ENCODE results near the gene PCDH7. TPM values are rescaled to one million over a fixed set of nuclear protein-coding genes. Genes with fewer than 3 reads are reported as not detected.

Gene PCDH7
- total RNA-seq, 1 donor from 2014 or later, result 72.3 TPM

DNA sequence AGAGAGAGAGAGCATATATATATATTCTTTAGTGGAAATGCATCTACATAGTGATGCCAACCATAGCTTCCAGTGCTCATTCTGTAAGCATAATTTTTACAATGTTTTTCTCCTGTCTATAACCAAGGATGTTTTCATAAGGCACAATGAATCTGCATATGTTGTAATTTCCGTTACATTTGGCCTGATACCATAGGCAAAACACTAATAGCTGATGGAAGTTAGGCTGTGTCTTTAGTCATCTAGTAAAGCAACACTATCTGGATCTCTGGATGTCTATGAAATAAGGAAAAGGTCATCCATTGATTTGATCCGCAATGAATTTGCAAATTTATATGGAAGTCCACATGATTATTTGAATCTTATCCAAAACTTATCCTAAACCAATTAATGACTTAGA is 8.1 kb downstream of the PCDH7 start:
- Mint-ChIP-seq H3K4me1 (ENCODE audit: low read depth) (peaks cover 55% of the 10 kb centered on the region), H3K36me3 (ENCODE audit: low read depth) (peaks cover 3% of the 10 kb centered on the region), H3K27ac (ENCODE audit: unreplicated experiment) (peak overlapping the region; percentile 51), H3K27me3 (ENCODE audit: low read depth) (no peaks in the 10 kb centered on the region), H3K4me3 (ENCODE audit: unreplicated experiment) (no peak overlapping the region), H3K9me3 (ENCODE audit: low read depth) (no peaks in the 10 kb centered on the region)
- TF ChIP-seq, protein P1, sequence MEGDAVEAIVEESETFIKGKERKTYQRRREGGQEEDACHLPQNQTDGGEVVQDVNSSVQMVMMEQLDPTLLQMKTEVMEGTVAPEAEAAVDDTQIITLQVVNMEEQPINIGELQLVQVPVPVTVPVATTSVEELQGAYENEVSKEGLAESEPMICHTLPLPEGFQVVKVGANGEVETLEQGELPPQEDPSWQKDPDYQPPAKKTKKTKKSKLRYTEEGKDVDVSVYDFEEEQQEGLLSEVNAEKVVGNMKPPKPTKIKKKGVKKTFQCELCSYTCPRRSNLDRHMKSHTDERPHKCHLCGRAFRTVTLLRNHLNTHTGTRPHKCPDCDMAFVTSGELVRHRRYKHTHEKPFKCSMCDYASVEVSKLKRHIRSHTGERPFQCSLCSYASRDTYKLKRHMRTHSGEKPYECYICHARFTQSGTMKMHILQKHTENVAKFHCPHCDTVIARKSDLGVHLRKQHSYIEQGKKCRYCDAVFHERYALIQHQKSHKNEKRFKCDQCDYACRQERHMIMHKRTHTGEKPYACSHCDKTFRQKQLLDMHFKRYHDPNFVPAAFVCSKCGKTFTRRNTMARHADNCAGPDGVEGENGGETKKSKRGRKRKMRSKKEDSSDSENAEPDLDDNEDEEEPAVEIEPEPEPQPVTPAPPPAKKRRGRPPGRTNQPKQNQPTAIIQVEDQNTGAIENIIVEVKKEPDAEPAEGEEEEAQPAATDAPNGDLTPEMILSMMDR (IDR thresholded peaks at IDR 0.05), result no peak
- DNase-seq (ENCODE audit: low spot score), result no peak

DNA sequence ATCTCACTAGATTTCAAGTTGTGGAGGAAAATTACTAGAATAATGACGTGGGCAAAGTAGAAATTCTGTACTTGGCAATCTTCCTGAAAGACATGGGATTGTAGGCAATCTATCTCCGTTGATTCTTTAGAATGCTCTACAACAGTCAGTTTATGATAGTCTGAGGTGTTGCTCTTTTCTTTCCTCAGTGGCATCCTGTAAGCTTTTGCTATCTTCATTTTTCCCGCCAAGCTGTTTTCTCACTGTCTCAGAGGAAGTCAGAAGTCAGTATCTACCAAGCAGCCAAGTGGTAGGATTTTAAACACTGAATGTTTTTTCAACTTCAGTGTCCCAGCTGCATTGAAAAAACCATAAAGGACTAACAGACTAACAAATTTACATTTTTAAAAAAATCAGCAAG is 23.7 kb downstream of the PCDH7 start:
- H3K4me1 Mint-ChIP-seq (ENCODE audit: low read depth), result peaks cover 50% of the 10 kb centered on the region
- H3K36me3 Mint-ChIP-seq (ENCODE audit: low read depth), result no peaks in the 10 kb centered on the region
- TF ChIP-seq, protein P1 (IDR thresholded peaks at IDR 0.05), result no peak
- H3K9me3 Mint-ChIP-seq (ENCODE audit: low read depth), result no peaks in the 10 kb centered on the region
- peak overlapping the region; percentile 95 for H3K27ac Mint-ChIP-seq (ENCODE audit: unreplicated experiment)
- no peak overlapping the region for H3K4me3 Mint-ChIP-seq (ENCODE audit: unreplicated experiment)
- H3K27me3 Mint-ChIP-seq (ENCODE audit: low read depth), result no peaks in the 10 kb centered on the region
- no peak for DNase-seq (ENCODE audit: low spot score)

- no peaks in the 10 kb centered on the region for H3K9me3 Mint-ChIP-seq (ENCODE audit: low read depth)
- TF ChIP-seq, protein P1 (IDR thresholded peaks at IDR 0.05), result peak; percentile 3
- DNase-seq (ENCODE audit: low spot score), result no peak
- H3K27ac Mint-ChIP-seq (ENCODE audit: unreplicated experiment), result peak overlapping the region; percentile 95
- no peaks in the 10 kb centered on the region for H3K36me3 Mint-ChIP-seq (ENCODE audit: low read depth)
- H3K4me1 Mint-ChIP-seq (ENCODE audit: low read depth), result peaks cover 50% of the 10 kb centered on the region
- H3K27me3 Mint-ChIP-seq (ENCODE audit: low read depth), result no peaks in the 10 kb centered on the region
- no peak overlapping the region for H3K4me3 Mint-ChIP-seq (ENCODE audit: unreplicated experiment)
These were observed 24.2 kb downstream of the PCDH7 start for GRCh38 chr4:30744386-30744785.

DNA sequence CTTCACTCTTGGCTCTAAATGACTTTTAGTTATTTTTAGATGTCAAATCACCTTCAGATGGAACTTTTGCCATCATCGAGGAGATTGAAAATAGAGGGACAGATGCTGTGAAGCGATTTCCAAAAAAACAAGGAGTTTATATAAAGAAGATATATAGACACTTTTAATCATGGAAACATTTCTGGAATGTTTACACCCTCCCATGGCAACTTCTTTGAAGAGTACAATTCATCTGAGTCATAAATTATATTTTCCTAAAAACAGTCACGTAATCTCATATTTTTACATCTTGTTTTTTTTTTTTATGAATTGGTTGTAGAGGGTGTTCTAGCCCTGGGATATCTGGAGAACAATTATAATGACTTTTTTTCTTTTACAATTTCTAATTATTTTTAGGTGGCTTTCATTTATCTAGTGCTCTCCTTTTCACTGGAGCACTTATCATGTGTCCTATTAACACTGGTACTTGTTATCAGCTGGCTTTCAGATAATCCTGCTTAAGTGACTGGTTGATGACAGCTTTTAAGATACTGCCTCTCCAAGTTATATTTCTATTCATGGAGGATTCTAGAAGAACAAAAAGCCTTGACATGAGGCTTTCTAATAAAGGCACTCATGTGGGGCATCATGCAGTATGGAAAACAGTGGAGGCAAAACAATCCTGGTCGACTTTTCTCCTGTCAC is 24.9 kb downstream of the PCDH7 start:
- Mint-ChIP-seq H3K27ac (ENCODE audit: unreplicated experiment) (peak overlapping the region; percentile 95), H3K4me1 (ENCODE audit: low read depth) (peaks cover 49% of the 10 kb centered on the region), H3K4me3 (ENCODE audit: unreplicated experiment) (no peak overlapping the region), H3K27me3 (ENCODE audit: low read depth) (no peaks in the 10 kb centered on the region), H3K9me3 (ENCODE audit: low read depth) (no peaks in the 10 kb centered on the region), H3K36me3 (ENCODE audit: low read depth) (no peaks in the 10 kb centered on the region)
- TF ChIP-seq, protein P1 (IDR thresholded peaks at IDR 0.05), result no peak
- DNase-seq (ENCODE audit: low spot score), result no peak

GRCh38 chr4:30746735-30747134 is 26.6 kb downstream of the PCDH7 start:
- no peaks in the 10 kb centered on the region for H3K9me3 Mint-ChIP-seq (ENCODE audit: low read depth)
- H3K27ac Mint-ChIP-seq (ENCODE audit: unreplicated experiment), result peak overlapping the region; percentile 64
- no peak overlapping the region for H3K4me3 Mint-ChIP-seq (ENCODE audit: unreplicated experiment)
- H3K27me3 Mint-ChIP-seq (ENCODE audit: low read depth), result no peaks in the 10 kb centered on the region
- DNase-seq (ENCODE audit: low spot score), result no peak
- H3K36me3 Mint-ChIP-seq (ENCODE audit: low read depth), result no peaks in the 10 kb centered on the region
- TF ChIP-seq, protein P1 (IDR thresholded peaks at IDR 0.05), result no peak
- peaks cover 48% of the 10 kb centered on the region for H3K4me1 Mint-ChIP-seq (ENCODE audit: low read depth)

Measured in chondrocyte (in vitro differentiated cells).